ENCODE measurements around the gene TMEM178B. TPM values are rescaled to one million over a fixed set of nuclear protein-coding genes. Genes with fewer than 3 reads are reported as not detected.
A peak's percentile ranks its signal among the peaks of the same experiment; 100 is the strongest.
"Not testable (repeated sequence)": the region's sequence is repeated elsewhere in the genome, so short reads cannot be mapped to it uniquely, and the experiment has no call there.

The TMEM178B gene
- total RNA-seq, 1 experiment from 2014 or later = 0.21 TPM

GRCh38 chr7:141160246-141160860 is 86.5 kb downstream of the TMEM178B start:
- DNase-seq (ENCODE audit: low read depth, low spot score) = no peak
- in situ Hi-C loops (cut with HindIII; ENCODE audit: low pct_unique_long_range_greater_than_20kb, low sequenced_read_pairs) = no loop called here

GRCh38 chr7:141161550-141162535 is 88.0 kb downstream of the TMEM178B start:
- in situ Hi-C loops (cut with HindIII; ENCODE audit: low pct_unique_long_range_greater_than_20kb, low sequenced_read_pairs) = no loop called here

GRCh38 chr7:141165521-141165920 is 91.7 kb downstream of the TMEM178B start:
- in situ Hi-C loops (cut with HindIII; ENCODE audit: low pct_unique_long_range_greater_than_20kb, low sequenced_read_pairs) = no loop called here
- no peak for DNase-seq (ENCODE audit: low read depth, low spot score)

More at GRCh38 chr7:141161550-141162535, 88.0 kb downstream of the TMEM178B start:
- no peak for DNase-seq (ENCODE audit: low read depth, low spot score)

- no peak for DNase-seq (ENCODE audit: low read depth, low spot score)
- in situ Hi-C loops (cut with HindIII; ENCODE audit: low pct_unique_long_range_greater_than_20kb, low sequenced_read_pairs) = no loop called here
Measured at GRCh38 chr7:141166926-141167325, 93.1 kb downstream of the TMEM178B start.

GRCh38 chr7:141167381-141167964 is 93.6 kb downstream of the TMEM178B start:
- DNase-seq (ENCODE audit: low read depth, low spot score) = no peak
- in situ Hi-C loops (cut with HindIII; ENCODE audit: low pct_unique_long_range_greater_than_20kb, low sequenced_read_pairs) = no loop called here

- DNase-seq (ENCODE audit: low read depth, low spot score); in situ Hi-C loops (cut with HindIII; ENCODE audit: low pct_unique_long_range_greater_than_20kb, low sequenced_read_pairs): not testable (repeated sequence)
Measured at GRCh38 chr7:141169157-141169556, 95.3 kb downstream of the TMEM178B start.

- in situ Hi-C loops (cut with HindIII; ENCODE audit: low pct_unique_long_range_greater_than_20kb, low sequenced_read_pairs); DNase-seq (ENCODE audit: low read depth, low spot score): not testable (repeated sequence)
Measured at GRCh38 chr7:141175728-141176127, 101.9 kb downstream of the TMEM178B start.

- in situ Hi-C loops (cut with HindIII; ENCODE audit: low pct_unique_long_range_greater_than_20kb, low sequenced_read_pairs) = not testable (repeated sequence)
- DNase-seq (ENCODE audit: low read depth, low spot score) = peak; percentile 33
Measured at GRCh38 chr7:141177120-141177519, 103.3 kb downstream of the TMEM178B start.

GRCh38 chr7:141178486-141179135 is 104.7 kb downstream of the TMEM178B start:
- in situ Hi-C loops (cut with HindIII; ENCODE audit: low pct_unique_long_range_greater_than_20kb, low sequenced_read_pairs) = no loop called here
- DNase-seq (ENCODE audit: low read depth, low spot score) = peak; percentile 17

- in situ Hi-C loops (cut with HindIII; ENCODE audit: low pct_unique_long_range_greater_than_20kb, low sequenced_read_pairs) = no loop called here
- no peak for DNase-seq (ENCODE audit: low read depth, low spot score)
Measured at GRCh38 chr7:141181812-141182211, 107.9 kb downstream of the TMEM178B start.

GRCh38 chr7:141184532-141185190 is 110.8 kb downstream of the TMEM178B start:
- in situ Hi-C loops (cut with HindIII; ENCODE audit: low pct_unique_long_range_greater_than_20kb, low sequenced_read_pairs) = no loop called here
- DNase-seq (ENCODE audit: low read depth, low spot score) = no peak

- DNase-seq (ENCODE audit: low read depth, low spot score) = no peak
- in situ Hi-C loops (cut with HindIII; ENCODE audit: low pct_unique_long_range_greater_than_20kb, low sequenced_read_pairs) = no loop called here
Measured at GRCh38 chr7:141185369-141185967, 111.6 kb downstream of the TMEM178B start.

- in situ Hi-C loops (cut with HindIII; ENCODE audit: low pct_unique_long_range_greater_than_20kb, low sequenced_read_pairs) = no loop called here
- DNase-seq (ENCODE audit: low read depth, low spot score) = no peak
Measured at GRCh38 chr7:141189231-141189630, 115.4 kb downstream of the TMEM178B start.

- in situ Hi-C loops (cut with HindIII; ENCODE audit: low pct_unique_long_range_greater_than_20kb, low sequenced_read_pairs) = no loop called here
- DNase-seq (ENCODE audit: low read depth, low spot score) = no peak
Measured at GRCh38 chr7:141190495-141190894, 116.6 kb downstream of the TMEM178B start.

GRCh38 chr7:141191277-141191676 is 117.4 kb downstream of the TMEM178B start:
- no peak for DNase-seq (ENCODE audit: low read depth, low spot score)
- in situ Hi-C loops (cut with HindIII; ENCODE audit: low pct_unique_long_range_greater_than_20kb, low sequenced_read_pairs) = no loop called here

GRCh38 chr7:141193066-141193465 is 119.2 kb downstream of the TMEM178B start:
- in situ Hi-C loops (cut with HindIII; ENCODE audit: low pct_unique_long_range_greater_than_20kb, low sequenced_read_pairs) = no loop called here
- no peak for DNase-seq (ENCODE audit: low read depth, low spot score)

- in situ Hi-C loops (cut with HindIII; ENCODE audit: low pct_unique_long_range_greater_than_20kb, low sequenced_read_pairs) = not testable (repeated sequence)
Measured at GRCh38 chr7:141195722-141196121, 121.9 kb downstream of the TMEM178B start.

More at GRCh38 chr7:141195722-141196121, 121.9 kb downstream of the TMEM178B start:
- not testable (repeated sequence) for DNase-seq (ENCODE audit: low read depth, low spot score)
